ENCODE data around the gene RPS3A.
"Not testable (repeated sequence)": the region's sequence is repeated elsewhere in the genome, so short reads cannot be mapped to it uniquely, and the experiment has no call there.

Gene RPS3A

DNA sequence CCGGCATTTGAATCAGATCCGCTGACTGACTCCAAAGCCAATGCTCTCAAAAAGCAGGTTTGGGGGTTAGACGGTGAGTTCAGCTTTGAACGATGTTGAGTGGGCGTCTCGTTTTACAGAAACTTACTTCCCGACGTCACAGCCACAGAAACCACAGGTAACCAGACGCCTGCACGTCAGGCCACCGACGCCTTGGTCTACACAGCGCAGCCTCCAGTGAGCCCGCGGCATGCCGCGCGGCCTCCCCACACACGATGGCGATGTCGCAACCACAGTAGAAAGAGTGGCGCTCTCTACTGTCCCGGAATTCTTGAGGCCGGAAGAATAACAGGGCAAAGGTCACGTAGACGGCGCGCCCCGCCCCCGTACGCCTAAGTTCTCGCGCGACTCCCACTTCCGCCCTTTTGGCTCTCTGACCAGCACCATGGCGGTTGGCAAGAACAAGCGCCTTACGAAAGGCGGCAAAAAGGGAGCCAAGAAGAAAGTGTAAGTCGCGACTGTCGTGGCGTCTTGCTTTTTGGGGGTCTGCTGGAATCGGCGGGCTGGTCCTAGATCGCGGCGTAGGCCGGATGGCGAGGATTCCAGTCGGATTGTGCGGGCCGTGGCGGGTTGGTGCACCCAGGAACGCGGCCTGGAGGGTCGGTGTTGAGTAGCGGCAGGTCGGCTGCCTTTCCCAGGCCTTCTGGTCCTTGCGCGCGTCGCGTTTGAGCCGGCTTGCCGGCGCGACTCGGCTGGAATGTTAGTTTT is at the start of gene RPS3A:
TSS of gene RPS3A (plus strand) at position 400 of the 747 bp plus-strand sequence. CDS start at position 425, 25 bp downstream.
- peak; percentile 92 for DNase-seq

GRCh38 chr4:151052785-151053184 is 46.6 kb upstream of the RPS3A start:
- DNase-seq, result no peak

GRCh38 chr4:151055539-151055938 is 43.9 kb upstream of the RPS3A start:
- no peak for DNase-seq

DNA sequence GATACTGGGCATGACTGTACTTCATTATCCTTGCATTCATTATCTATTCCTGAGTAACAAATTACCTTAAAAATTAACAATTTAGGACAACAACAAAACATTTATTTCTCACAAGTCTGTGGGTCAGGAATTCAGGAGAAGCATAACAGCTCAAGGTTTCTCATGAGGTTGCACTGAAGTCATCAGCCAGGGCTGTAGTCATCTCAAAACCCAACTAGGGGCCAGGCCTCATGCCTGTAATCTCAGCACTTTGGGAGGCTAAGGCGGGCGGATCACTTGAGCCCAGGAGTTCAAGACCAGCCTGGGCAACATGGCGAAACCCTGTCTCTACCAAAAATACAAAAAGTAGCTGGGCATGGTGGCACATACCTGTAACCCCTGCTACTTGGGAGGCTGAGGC is 36.3 kb upstream of the RPS3A start:
- DNase-seq, result not testable (repeated sequence)

GRCh38 chr4:151067316-151067970 is 32.0 kb upstream of the RPS3A start:
- DNase-seq, result no peak

GRCh38 chr4:151074416-151074916 is 25.0 kb upstream of the RPS3A start:
- no peak for DNase-seq

DNA sequence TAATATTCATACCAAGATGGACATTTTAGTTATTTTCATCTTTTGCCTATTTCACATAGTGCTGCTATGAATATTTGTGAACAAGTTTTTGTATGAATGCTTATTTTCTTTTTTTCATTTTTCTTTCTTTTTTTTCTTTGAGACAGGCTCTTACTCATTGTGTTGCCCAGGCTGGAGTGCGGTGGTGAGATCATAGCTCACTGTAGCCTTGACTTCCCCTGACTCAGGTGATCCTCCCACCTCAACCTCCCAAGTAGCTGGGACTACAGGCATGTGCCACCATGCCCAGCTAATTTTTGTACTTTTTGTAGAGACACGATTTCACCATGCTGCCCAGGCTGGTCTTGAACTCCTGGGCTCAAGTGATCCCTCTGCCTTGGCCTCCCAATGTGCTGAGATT is 21.4 kb upstream of the RPS3A start:
- DNase-seq, result not testable (repeated sequence)

GRCh38 chr4:151087467-151087866 is 12.0 kb upstream of the RPS3A start:
- DNase-seq, result no peak

DNA sequence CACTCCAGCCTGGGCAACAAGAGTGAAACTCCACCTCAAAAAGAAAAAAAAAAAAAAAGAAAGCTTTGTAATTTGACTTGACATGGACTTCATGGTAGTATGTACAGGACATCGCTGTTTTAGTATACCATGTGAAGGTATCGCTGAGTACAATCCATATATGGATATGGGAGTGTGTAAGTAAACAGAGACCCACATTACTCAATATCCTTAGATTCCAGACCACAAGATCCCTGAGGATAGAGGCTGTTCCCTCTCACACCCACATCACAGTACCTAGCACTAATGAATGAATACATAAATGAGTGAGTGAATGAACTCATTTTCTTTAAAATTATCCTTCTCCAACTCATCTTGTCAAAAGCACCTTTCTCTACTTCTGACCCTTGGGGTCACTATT is 8.4 kb upstream of the RPS3A start:
- DNase-seq, result no peak

DNA sequence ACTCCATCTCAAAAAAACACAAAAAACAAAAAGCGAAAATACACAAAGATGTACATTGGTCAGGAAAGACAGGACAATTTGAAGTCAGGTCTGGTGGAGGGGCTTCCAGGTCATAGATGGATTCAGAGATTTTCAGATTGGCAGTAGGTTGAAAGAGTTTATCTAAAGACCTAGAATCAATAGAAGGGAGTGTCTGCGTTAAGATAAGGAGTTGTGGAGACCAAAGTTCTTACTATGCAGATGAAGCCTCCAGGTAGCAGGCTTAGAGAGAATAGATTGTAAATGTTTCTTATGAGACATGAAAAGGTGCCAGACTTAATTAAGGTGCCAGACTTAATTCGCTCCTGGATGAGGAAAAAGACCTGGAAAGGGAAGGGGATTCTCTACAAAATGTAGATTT is 6.9 kb upstream of the RPS3A start:
- no peak for DNase-seq

- no peak for DNase-seq
These were observed 6.2 kb upstream of the RPS3A start for GRCh38 chr4:151093203-151093602.

DNA sequence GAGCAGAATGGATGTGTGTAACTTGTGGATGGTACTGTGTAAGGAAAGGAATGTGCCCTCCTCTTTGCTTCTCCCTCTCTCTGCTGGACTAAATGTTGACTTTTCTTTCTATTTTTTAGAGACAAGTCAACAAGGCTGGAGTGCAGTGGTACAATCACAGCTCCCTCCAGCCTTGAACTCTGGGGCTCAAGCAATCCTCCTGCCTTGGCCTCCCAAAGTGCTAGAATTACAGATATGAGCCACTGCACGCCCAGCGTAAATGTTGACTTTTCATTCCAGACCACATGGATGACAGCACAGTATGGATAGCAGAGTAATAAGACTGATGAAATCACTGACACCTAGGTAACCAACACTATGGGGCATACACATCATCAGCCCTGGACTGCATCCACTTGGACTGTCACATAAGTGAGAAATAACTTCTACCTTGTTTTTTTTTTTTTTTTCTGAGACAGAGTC is 5.1 kb upstream of the RPS3A start:
- no peak for DNase-seq

DNA sequence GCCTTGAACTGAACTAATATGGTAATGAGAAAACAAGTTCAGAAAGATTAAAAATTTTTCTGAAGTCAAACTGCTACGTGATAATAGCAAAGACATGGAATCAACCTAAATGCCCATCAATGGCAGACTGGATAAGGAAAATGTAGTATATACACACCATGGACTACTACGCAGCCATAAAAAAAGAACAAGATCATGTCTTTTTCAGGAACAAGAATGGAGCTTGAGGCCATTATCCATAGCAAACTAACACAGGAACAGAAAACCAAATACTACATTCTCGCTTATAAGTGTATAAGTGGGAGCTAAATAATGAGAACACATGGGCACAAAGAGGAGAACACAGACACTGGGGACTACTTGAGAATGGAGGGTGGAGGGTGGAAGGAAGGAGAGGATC is 4.3 kb upstream of the RPS3A start:
- DNase-seq, result no peak

- no peak for DNase-seq
These were observed 1.7 kb upstream of the RPS3A start for GRCh38 chr4:151097759-151098158.

GRCh38 chr4:151098979-151099228 is 524 bp upstream of the RPS3A start:
- DNase-seq, result no peak

GRCh38 chr4:151099976-151100417 is 569 bp downstream of the RPS3A start:
- DNase-seq, result no peak

DNA sequence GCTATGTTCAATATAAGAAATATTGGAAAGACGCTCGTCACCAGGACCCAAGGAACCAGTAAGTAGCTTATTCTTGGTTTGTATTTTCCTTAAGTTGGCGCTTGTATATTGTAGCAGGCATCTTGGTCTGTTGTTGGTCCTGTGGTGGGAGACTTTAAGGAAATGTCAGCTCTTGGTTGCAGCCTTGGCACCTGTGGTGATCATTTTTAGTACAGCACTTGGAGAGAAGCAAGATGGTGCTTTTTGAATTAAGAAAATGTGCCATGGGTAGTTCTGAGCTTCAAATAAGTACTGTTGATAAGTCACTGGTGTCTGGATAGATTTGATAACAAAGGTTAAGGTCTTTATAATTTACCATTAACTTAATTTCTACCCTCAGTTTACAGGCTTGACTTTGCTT is 1.1 kb downstream of the RPS3A start:
- no peak for DNase-seq

DNA sequence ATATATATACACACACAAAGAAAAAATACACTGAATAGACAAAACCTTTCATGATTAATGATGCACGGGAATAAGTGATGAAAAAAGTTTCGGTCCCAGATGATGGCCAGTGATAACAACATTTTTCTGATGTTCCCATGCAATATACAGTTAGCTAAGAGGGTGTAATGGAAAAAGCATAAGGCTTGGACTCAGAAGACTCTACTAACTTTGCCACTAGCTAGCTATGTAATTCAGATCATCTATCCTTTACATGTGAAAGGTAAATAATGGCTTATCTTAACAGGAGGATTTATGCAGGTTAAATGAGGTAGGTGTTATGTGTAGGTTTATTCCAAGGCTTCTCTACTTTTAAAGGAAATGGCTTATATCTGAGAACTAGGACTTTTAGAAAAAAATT is 4.3 kb downstream of the RPS3A start:
- DNase-seq, result no peak

- DNase-seq, result no peak
These were observed 5.2 kb downstream of the RPS3A start for GRCh38 chr4:151104621-151105020.

DNA sequence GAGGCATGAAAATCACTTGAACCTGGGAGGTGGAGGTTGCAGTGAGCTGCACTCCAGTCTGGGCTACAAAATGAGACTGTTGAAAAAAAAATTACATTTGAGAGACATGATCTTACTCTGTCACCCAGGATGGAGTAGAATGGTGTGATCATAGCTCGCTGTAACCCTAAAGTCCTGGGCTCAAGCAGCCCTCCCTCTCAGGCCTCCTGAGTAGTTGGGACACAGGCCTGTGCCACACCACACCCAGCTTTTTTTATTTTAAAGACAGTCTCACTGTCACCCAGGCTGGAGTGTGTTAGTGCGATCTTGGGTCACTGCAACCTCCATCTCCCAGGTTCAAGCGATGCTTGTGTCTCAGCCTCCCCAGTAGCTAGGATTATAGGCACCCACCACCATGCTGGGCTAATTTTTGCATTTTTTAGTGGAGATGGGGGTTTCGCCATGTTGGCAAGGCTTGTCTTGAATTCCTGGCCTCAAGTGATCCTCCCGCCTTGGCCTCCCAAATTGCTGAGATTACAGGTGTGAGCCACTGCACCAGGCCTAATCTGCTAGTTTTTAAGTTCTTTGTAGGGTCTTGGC is 6.1 kb downstream of the RPS3A start:
- no peak for DNase-seq

DNA sequence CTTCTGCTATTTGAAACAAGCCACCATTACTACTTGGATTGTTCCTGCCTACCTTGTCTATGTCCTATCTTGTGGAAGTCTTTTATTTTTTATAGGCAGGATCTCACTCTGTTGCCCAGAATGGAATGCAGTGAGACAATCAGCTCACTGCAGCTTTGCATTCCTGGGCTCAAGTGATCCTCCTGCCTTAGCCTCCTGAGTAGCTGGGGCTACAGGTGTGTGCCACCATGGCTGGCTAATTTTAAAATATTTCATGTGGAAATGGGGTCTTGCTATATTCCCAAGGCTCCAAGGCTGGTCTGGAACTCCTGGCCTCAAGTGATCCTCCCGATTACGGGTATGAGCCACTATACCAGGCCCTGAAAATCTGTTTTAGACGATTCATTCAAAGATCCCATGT is 7.6 kb downstream of the RPS3A start:
- no peak for DNase-seq

GRCh38 chr4:151110236-151110635 is 10.8 kb downstream of the RPS3A start:
- no peak for DNase-seq

- no peak for DNase-seq
These were observed 14.9 kb downstream of the RPS3A start for GRCh38 chr4:151114338-151114737.

GRCh38 chr4:151114986-151115385 is 15.6 kb downstream of the RPS3A start:
- no peak for DNase-seq

All from NCI-H2029 (cell line).